KBM-7 (cell line): ENCODE data around the gene CHAD.
"Not testable (repeated sequence)": the region's sequence is repeated elsewhere in the genome, so short reads cannot be mapped to it uniquely, and the experiment has no call there.

Source experiments
- DNase-seq: peaks from one replicate; pipeline ENCODE4 v3.0.0-alpha.2; 2015
- in situ Hi-C: fragments of 300-500 bp; cut with MboI; formaldehyde crosslinking; loops from 2 replicates; pipeline ENCODE4 v1.14.3; 2020; ENCODE audit warnings: low sequenced_read_pairs, low pct_unique_long_range_greater_than_20kb, mixed read lengths

CHAD gene

GRCh38 chr17:50422738-50423137, 45.9 kb downstream of the CHAD start:
- in situ Hi-C loops, result no loop called here
- no peak for DNase-seq

GRCh38 chr17:50421308-50422051, 47.2 kb downstream of the CHAD start:
- in situ Hi-C loops, result no loop called here
- peak; percentile 65 for DNase-seq

- no peak for DNase-seq
- in situ Hi-C loops, result no loop called here
These were observed 48.1 kb downstream of the CHAD start for GRCh38 chr17:50420419-50421112.

- in situ Hi-C loops, DNase-seq: not testable (repeated sequence)
These were observed 49.1 kb downstream of the CHAD start for GRCh38 chr17:50419577-50419976.

- DNase-seq, result no peak
- in situ Hi-C loops, result no loop called here
These were observed 53.9 kb downstream of the CHAD start for GRCh38 chr17:50414808-50415207.
